NB4 (cell line): ENCODE results near the gene SCAPER.
A peak's percentile ranks its signal among the peaks of the same experiment; 100 is the strongest.

Experiments
- DNase-seq: peaks from one replicate; pipeline ENCODE4 v3.0.0; 2010; ENCODE audit warnings: low read depth
- H3K4me3 ChIP-seq: one replicate; pipeline ENCODE4 v1.5.1; 2011; ENCODE audit warnings: mild to moderate bottlenecking, low read depth, low read length, moderate library complexity
- MYC ChIP-seq: IDR thresholded peaks from 2 replicates; pipeline ENCODE4 v1.6.1; 2011; ENCODE audit warnings: low read depth, low read length
- POLR2A ChIP-seq: IDR thresholded peaks from 2 replicates; pipeline ENCODE4 v1.6.1; 2011; ENCODE audit warnings: mild to moderate bottlenecking; ENCODE audit not compliant: insufficient read length; ENCODE audit errors: extremely low read depth
- TF ChIP-seq, protein P1 (sequence below): IDR thresholded peaks from 2 replicates; pipeline ENCODE4 v1.6.1; 2011; ENCODE audit warnings: low read depth, low read length
- TF ChIP-seq, protein P2 (sequence below): IDR thresholded peaks from one replicate; pipeline ENCODE4 v1.5.1; 2012; ENCODE audit warnings: low read depth, low read length

SCAPER gene

DNA sequence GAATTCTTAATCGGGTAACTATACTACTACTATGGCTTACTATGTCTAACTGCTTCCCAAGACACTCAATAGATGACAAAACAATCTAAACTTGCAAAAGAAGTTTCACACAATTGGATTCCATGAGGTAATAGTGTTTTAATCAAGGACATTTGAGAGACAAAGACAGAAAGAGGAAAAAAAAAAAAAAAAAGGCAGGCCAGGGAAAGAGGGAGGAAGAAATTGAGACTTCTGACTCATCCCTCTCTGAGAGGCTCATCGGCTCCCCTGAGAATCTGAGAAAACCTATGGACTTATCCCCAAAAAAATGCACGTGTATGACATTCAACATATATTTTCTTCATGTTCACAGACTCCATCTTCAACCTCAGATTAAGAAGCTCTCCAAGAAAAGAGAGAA is 61.0 kb downstream of the SCAPER start:
- no peak for DNase-seq
- no peak overlapping the region for H3K4me3 ChIP-seq
- TF ChIP-seq, protein P1, sequence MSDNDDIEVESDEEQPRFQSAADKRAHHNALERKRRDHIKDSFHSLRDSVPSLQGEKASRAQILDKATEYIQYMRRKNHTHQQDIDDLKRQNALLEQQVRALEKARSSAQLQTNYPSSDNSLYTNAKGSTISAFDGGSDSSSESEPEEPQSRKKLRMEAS = no peak
- TF ChIP-seq, protein P2, sequence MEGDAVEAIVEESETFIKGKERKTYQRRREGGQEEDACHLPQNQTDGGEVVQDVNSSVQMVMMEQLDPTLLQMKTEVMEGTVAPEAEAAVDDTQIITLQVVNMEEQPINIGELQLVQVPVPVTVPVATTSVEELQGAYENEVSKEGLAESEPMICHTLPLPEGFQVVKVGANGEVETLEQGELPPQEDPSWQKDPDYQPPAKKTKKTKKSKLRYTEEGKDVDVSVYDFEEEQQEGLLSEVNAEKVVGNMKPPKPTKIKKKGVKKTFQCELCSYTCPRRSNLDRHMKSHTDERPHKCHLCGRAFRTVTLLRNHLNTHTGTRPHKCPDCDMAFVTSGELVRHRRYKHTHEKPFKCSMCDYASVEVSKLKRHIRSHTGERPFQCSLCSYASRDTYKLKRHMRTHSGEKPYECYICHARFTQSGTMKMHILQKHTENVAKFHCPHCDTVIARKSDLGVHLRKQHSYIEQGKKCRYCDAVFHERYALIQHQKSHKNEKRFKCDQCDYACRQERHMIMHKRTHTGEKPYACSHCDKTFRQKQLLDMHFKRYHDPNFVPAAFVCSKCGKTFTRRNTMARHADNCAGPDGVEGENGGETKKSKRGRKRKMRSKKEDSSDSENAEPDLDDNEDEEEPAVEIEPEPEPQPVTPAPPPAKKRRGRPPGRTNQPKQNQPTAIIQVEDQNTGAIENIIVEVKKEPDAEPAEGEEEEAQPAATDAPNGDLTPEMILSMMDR = no peak

DNA sequence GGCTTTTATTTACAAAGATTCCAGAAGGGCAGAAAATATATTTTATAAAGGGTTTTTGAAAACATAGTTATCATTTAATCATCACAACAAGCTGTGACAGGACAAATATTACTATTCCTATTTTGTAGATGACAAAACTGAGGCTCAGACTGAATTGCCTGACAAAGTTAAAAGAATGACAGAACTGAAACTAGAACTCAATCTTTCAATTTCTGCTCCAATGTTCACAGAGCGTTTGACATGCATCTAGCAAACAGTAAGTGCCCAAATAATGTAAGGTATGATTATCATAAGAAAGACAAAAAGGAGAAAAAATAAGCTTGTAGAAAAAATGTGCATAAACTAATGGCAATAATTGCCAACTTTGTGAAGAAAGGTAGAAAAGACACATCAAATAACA is 61.9 kb downstream of the SCAPER start:
- no peak for TF ChIP-seq POLR2A
- no peak for TF ChIP-seq MYC
- TF ChIP-seq, protein P1 = no peak
- TF ChIP-seq, protein P2 = no peak
- DNase-seq = no peak
- H3K4me3 ChIP-seq = no peak overlapping the region

DNA sequence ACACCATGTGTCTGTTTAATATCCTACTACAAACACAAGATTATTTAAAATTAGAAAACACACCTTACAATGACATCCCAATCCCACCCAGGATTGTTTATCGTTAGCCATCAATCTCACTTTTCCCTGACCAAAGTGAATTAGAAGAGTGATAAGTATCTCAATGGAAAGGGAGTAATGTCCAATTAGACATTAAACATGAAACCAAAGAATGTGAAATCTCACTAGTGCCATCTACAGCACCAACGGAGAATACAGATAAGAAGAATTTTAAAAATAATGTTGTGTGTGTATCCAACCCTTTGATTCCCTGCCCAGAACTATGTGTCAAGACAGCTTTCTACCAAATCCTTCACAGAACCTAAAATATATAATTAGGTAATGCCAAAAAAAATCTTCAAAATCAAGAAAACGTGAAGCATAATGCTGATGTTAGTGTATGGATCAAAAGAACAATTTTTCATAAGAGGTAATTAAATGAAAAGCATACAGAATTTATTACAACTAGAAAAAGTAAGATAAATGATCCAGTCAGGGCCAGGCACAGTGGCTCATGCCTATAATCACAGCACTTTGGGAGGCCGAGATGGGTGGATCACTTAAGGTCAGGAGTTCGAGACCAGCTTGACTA is 64.2 kb downstream of the SCAPER start:
- TF ChIP-seq, protein P2 = peak; percentile 35
- TF ChIP-seq, protein P1 = no peak
- peak; percentile 52 for DNase-seq
- H3K4me3 ChIP-seq = no peak overlapping the region

DNA sequence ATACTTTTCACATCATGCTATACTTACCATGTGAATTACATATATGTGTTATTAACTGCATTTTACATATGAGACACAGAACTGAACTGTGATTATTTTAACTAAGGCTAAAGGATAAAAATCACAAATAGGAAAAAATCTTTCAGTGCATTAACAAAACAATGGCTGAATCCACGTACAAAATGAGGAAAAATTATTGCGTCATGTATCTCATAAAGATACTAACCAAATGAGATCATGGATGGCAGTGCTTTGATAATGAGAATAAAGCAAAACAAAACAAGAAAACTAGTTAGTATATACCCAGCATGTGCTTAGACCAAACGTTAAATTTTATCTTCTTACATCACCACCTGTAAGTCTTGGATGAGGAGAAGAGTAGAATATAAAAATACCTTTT is 66.0 kb downstream of the SCAPER start:
- no peak overlapping the region for H3K4me3 ChIP-seq
- no peak for DNase-seq
- TF ChIP-seq, protein P2 = no peak
- no peak for TF ChIP-seq MYC
- TF ChIP-seq POLR2A = no peak
- TF ChIP-seq, protein P1 = no peak

DNA sequence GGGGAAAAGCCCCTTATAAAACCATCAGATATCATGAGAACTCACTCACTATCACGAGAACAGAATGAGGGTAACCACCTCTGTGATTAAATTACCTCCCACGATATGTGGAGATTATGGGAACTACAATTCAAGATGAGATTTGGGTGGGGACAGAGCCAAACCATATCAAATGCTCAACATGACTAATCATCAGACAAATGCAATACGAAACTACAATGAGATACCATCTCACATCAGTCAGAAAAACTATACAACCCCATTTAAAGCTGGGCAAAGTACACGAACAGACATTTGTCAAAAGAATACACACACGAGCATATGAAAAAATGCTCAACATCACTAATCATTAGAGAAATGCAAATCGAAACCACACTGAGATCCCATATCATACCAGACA is 67.7 kb downstream of the SCAPER start:
- TF ChIP-seq, protein P1 = no peak
- DNase-seq = no peak
- H3K4me3 ChIP-seq = no peak overlapping the region

DNA sequence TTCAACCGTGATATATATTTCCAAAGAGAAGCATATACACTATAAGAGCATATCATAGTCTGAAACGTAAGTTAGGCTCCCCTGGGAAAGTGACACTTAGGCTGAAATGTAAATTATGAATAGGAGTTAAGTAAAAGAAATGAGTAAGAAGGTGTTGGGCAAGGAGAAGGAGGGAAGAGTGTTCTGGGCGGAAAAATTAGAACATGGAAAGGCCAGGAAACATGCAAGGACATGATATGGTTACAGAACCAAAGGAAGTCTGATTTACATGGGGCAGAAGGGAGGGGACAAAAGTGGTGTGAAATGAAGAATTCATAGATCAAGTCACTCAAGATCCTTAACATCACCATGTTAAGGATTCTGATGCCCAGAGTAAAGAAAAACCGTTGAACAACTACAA is 75.2 kb downstream of the SCAPER start:
- no peak for DNase-seq
- TF ChIP-seq, protein P2 = no peak
- TF ChIP-seq, protein P1 = no peak
- TF ChIP-seq POLR2A = no peak
- TF ChIP-seq MYC = no peak
- no peak overlapping the region for H3K4me3 ChIP-seq
